ENCODE data around the gene IL21R. TPM values are rescaled to one million over a fixed set of nuclear protein-coding genes. Genes with fewer than 3 reads are reported as not detected.

Gene IL21R
- total RNA-seq, 2 experiments from 2014 or later, result 29.2 to 29.5 TPM

GRCh38 chr16:27378871-27379481 is 23.0 kb upstream of the IL21R start:
- ChIA-PET CTCF (interaction anchor here (1.2 to 2.0 kb wide), 4 partner anchors 22 to 209 kb away, joined by 3 to 9 read pairs (median 6); partner anchors contain the start of gene IL21R), POLR2A (interaction anchor here (1.2 to 2.3 kb wide), 3 partner anchors 9 to 25 kb away, joined by 4 to 8 read pairs (median 5); no protein-coding TSS in a partner anchor)
- H3K36me3 Mint-ChIP-seq (ENCODE audit: low read depth), result no peaks in the 10 kb centered on the region
- peak; percentile 28 for DNase-seq
- H3K9me3 Mint-ChIP-seq, result peaks cover 2% of the 10 kb centered on the region
- peak overlapping the region; percentile 64 for H3K27ac Mint-ChIP-seq
- H3K4me1 Mint-ChIP-seq, result peaks cover 31% of the 10 kb centered on the region
- no peaks in the 10 kb centered on the region for H3K27me3 Mint-ChIP-seq
- peak overlapping the region; percentile 5 for H3K4me3 Mint-ChIP-seq

- Mint-ChIP-seq H3K4me1 (peaks cover 33% of the 10 kb centered on the region), H3K9me3 (peaks cover 10% of the 10 kb centered on the region), H3K27me3 (no peaks in the 10 kb centered on the region), H3K4me3 (no peak overlapping the region), H3K27ac (no peak overlapping the region), H3K36me3 (ENCODE audit: low read depth) (peaks cover 6% of the 10 kb centered on the region)
- POLR2A ChIA-PET, result no interaction called here
- DNase-seq, result peak; percentile 11
- CTCF ChIA-PET, result no interaction called here
These were observed 22.1 kb upstream of the IL21R start for GRCh38 chr16:27379919-27380318.

GRCh38 chr16:27381236-27381635 is 20.7 kb upstream of the IL21R start:
- ChIA-PET POLR2A (no interaction called here), CTCF (no interaction called here)
- Mint-ChIP-seq H3K4me1 (peaks cover 32% of the 10 kb centered on the region), H3K27ac (no peak overlapping the region), H3K27me3 (no peaks in the 10 kb centered on the region), H3K4me3 (no peak overlapping the region), H3K36me3 (ENCODE audit: low read depth) (peaks cover 7% of the 10 kb centered on the region), H3K9me3 (peaks cover 11% of the 10 kb centered on the region)
- DNase-seq, result peak; percentile 12

GRCh38 chr16:27381974-27382855 is 19.8 kb upstream of the IL21R start:
- DNase-seq, result no peak
- Mint-ChIP-seq H3K27me3 (no peaks in the 10 kb centered on the region), H3K4me1 (peaks cover 28% of the 10 kb centered on the region), H3K36me3 (ENCODE audit: low read depth) (peaks cover 12% of the 10 kb centered on the region), H3K27ac (no peak overlapping the region), H3K9me3 (peaks cover 17% of the 10 kb centered on the region), H3K4me3 (no peak overlapping the region)
- ChIA-PET POLR2A (no interaction called here), CTCF (interaction anchor here (1.2 kb wide), 1 partner anchor 10 kb away, joined by 3 read pairs; no protein-coding TSS in a partner anchor)

- peaks cover 17% of the 10 kb centered on the region for H3K9me3 Mint-ChIP-seq
- no peak overlapping the region for H3K27ac Mint-ChIP-seq
- H3K36me3 Mint-ChIP-seq (ENCODE audit: low read depth), result peaks cover 17% of the 10 kb centered on the region
- no peak for DNase-seq
- H3K4me1 Mint-ChIP-seq, result peaks cover 24% of the 10 kb centered on the region
- ChIA-PET POLR2A (no interaction called here), CTCF (no interaction called here)
- no peak overlapping the region for H3K4me3 Mint-ChIP-seq
- no peaks in the 10 kb centered on the region for H3K27me3 Mint-ChIP-seq
These were observed 18.3 kb upstream of the IL21R start for GRCh38 chr16:27383556-27384243.

DNA sequence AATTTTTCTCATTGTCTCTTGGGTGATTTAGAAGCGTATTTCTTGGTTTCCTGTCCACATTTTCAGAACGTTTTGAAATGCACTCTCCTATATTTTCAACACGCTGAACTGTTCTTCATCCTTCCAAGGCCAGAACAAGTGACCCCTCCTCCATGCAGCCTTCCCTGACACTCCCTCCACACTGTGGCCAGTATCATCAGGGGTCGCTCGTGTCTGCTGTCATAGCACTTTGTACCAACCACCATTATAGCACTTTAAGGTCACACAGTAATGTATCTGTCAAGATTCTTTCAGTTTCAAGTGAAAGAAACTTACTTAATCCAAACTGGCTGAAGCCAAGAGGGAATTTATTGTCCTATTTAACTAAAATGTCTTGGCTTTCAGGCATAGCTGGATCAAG is 17.5 kb upstream of the IL21R start:
- Mint-ChIP-seq H3K27me3 (no peaks in the 10 kb centered on the region), H3K36me3 (ENCODE audit: low read depth) (peaks cover 20% of the 10 kb centered on the region), H3K27ac (no peak overlapping the region), H3K9me3 (peaks cover 19% of the 10 kb centered on the region), H3K4me1 (peaks cover 26% of the 10 kb centered on the region), H3K4me3 (no peak overlapping the region)
- CTCF ChIA-PET, result no interaction called here
- no peak for DNase-seq
- POLR2A ChIA-PET, result no interaction called here

DNA sequence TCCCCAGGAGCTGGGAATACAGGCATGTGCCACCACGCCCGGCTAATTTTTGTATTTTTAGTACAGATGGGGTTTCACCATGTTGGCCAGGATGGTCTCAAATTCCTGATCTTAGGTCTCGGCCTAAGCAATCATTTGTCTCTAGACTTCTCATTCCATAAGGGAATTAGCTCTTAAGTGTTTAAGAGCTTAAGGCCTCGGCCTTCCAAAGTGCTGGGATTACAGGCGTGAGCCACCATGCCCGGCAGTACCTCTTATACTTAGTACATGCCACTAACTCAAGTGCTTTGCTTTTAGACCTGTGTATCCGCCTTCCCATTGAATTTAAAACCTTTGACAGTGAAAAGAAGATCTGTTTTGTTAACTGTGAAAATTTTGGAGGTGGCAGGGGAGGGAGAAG is 16.6 kb upstream of the IL21R start:
- Mint-ChIP-seq H3K4me1 (peaks cover 27% of the 10 kb centered on the region), H3K27me3 (no peaks in the 10 kb centered on the region), H3K27ac (no peak overlapping the region), H3K4me3 (no peak overlapping the region), H3K9me3 (peaks cover 23% of the 10 kb centered on the region), H3K36me3 (ENCODE audit: low read depth) (peaks cover 23% of the 10 kb centered on the region)
- no peak for DNase-seq
- ChIA-PET POLR2A (no interaction called here), CTCF (no interaction called here)

GRCh38 chr16:27386674-27387073 is 15.3 kb upstream of the IL21R start:
- CTCF ChIA-PET, result interaction anchor here (1.5 to 3.1 kb wide), 2 partner anchors 12 to 213 kb away, joined by 4 to 17 read pairs; no protein-coding TSS in a partner anchor
- no peak for DNase-seq
- Mint-ChIP-seq H3K27me3 (peaks cover 1% of the 10 kb centered on the region), H3K4me3 (no peak overlapping the region), H3K9me3 (peaks cover 26% of the 10 kb centered on the region), H3K36me3 (ENCODE audit: low read depth) (peaks cover 28% of the 10 kb centered on the region), H3K27ac (no peak overlapping the region), H3K4me1 (peaks cover 27% of the 10 kb centered on the region)
- POLR2A ChIA-PET, result interaction anchor here (0.8 to 3.4 kb wide), 3 partner anchors 9 to 19 kb away, joined by 3 to 13 read pairs (median 8); no protein-coding TSS in a partner anchor

DNA sequence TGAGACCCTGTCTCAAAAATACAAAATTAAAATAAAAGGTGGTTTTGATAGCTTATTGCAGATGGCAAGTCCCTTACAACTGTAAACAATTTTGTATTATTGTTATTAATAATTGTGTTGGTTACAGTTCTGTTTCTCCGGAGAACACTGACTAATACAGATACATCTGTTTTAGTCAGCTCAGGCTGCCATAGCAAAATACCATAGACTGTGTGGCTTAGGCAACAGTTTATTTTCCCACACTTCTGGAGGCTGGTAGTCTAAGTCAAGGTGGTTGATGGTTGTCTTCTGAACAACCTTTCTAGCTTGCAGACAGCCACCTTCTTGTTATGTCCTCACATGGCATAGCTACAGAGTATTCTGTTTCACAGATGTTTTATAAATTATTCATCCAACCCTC is 14.2 kb upstream of the IL21R start:
- Mint-ChIP-seq H3K9me3 (peaks cover 31% of the 10 kb centered on the region), H3K4me3 (no peak overlapping the region), H3K36me3 (ENCODE audit: low read depth) (peaks cover 37% of the 10 kb centered on the region), H3K27ac (no peak overlapping the region), H3K4me1 (peaks cover 27% of the 10 kb centered on the region), H3K27me3 (peaks cover 2% of the 10 kb centered on the region)
- no peak for DNase-seq
- ChIA-PET CTCF (interaction anchor here (1.0 to 3.1 kb wide), 7 partner anchors 10 to 214 kb away, joined by 4 to 17 read pairs (median 5); no protein-coding TSS in a partner anchor), POLR2A (interaction anchor here (0.8 to 3.4 kb wide), 10 partner anchors 10 to 70 kb away, joined by 3 to 13 read pairs (median 4); partner anchors contain the start of gene IL21R)

DNA sequence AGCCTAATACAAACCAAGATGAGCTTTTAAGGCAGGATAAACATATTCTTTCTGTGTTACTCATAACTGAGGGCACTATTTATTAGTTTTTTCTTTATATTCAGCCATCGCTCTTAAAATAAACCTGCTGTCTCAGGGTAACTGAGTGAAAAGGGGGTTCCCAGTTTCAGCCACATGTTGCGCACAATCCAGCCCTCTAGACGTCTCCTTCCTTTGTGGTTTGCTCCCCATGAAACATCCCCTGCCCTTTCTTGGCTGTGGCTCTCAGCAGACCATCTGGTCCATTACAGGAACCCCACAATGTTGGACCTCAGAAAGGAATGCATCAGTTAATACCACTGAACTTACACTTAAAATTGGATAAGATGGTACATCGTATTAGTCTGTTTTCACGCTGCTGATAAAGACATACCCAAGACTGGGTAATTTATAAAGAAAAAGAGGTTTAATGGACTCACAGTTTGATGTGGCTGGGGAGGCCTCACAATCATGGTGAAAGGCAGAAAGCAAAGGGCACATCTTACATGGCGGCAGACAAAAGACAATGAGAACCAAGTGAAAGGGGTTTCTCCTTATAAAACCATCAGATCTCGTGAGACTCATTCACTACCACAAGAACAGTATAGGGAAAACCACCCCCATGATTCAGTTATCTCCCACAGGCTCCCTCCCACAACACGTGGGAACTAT is 12.6 kb upstream of the IL21R start:
- no peak overlapping the region for H3K4me3 Mint-ChIP-seq
- ChIA-PET POLR2A (interaction anchor here (0.7 to 3.4 kb wide), 3 partner anchors 12 to 23 kb away, joined by 3 to 13 read pairs (median 11); partner anchors contain the start of gene IL21R), CTCF (interaction anchor here (1.2 to 1.6 kb wide), 2 partner anchors 9 to 61 kb away, joined by 3 to 4 read pairs; no protein-coding TSS in a partner anchor)
- H3K27ac Mint-ChIP-seq, result no peak overlapping the region
- H3K9me3 Mint-ChIP-seq, result peaks cover 34% of the 10 kb centered on the region
- no peak for DNase-seq
- peaks cover 35% of the 10 kb centered on the region for H3K4me1 Mint-ChIP-seq
- peaks cover 45% of the 10 kb centered on the region for H3K36me3 Mint-ChIP-seq (ENCODE audit: low read depth)
- peaks cover 2% of the 10 kb centered on the region for H3K27me3 Mint-ChIP-seq

DNA sequence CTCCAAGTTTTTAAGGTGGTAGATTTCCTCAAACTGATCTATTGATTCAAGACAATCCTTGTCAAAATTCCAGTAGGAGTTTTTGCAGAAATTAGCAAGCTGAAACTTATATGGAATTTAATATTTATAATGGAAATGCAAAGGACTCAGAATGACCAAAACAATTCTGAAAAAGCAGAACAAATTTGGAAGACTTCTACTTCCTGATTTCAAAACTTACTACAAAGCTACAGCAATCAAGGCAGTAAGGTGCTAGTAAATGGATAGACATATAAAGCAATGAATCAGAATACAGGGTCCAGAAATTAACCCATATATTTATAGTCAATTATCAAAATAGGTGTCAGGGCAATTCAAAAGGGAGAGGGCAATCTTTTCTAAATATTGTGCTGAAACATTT is 11.8 kb upstream of the IL21R start:
- no peak for DNase-seq
- H3K27me3 Mint-ChIP-seq, result peaks cover 2% of the 10 kb centered on the region
- H3K4me3 Mint-ChIP-seq, result no peak overlapping the region
- peaks cover 36% of the 10 kb centered on the region for H3K9me3 Mint-ChIP-seq
- ChIA-PET CTCF (interaction anchor here (1.9 kb wide), 1 partner anchor 10 kb away, joined by 6 read pairs; no protein-coding TSS in a partner anchor), POLR2A (no interaction called here)
- no peak overlapping the region for H3K27ac Mint-ChIP-seq
- peaks cover 49% of the 10 kb centered on the region for H3K36me3 Mint-ChIP-seq (ENCODE audit: low read depth)
- peaks cover 40% of the 10 kb centered on the region for H3K4me1 Mint-ChIP-seq

DNA sequence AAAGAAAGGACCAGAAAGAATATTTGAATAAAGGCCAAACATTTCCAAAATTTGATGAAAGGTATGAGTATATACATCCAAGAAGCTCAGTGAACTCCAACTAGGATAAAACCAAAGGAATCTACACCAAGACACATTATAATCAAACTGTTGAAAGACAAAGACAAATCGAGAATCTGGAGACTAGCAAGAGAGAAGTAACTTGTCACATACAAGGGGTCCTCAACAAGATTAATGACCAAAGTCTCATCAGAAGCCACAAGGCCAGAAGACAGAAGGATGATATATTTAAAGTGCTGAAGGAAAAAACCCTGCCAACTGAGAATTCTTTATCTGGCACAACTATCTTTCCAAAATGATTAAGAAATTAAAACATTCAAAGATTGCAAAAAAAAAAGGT is 9.3 kb upstream of the IL21R start:
- no peak for DNase-seq
- Mint-ChIP-seq H3K9me3 (peaks cover 39% of the 10 kb centered on the region), H3K27me3 (peaks cover 2% of the 10 kb centered on the region), H3K36me3 (ENCODE audit: low read depth) (peaks cover 43% of the 10 kb centered on the region), H3K4me1 (peaks cover 35% of the 10 kb centered on the region), H3K4me3 (no peak overlapping the region), H3K27ac (no peak overlapping the region)
- ChIA-PET POLR2A (interaction anchor here (1.8 kb wide), 1 partner anchor 12 kb away, joined by 9 read pairs; no protein-coding TSS in a partner anchor), CTCF (interaction anchor here (0.7 kb wide), 1 partner anchor 213 kb away, joined by 3 read pairs; no protein-coding TSS in a partner anchor)

Measured in activated CD4-positive, alpha-beta memory T cell treated with anti-CD3 and anti-CD28 coated beads, Interleukin-2, amount 10 ng/mL, durations not matched to agents 7 days and 5 days (primary cell).